Measurements from ENCODE around the gene C11orf68.

DNA sequence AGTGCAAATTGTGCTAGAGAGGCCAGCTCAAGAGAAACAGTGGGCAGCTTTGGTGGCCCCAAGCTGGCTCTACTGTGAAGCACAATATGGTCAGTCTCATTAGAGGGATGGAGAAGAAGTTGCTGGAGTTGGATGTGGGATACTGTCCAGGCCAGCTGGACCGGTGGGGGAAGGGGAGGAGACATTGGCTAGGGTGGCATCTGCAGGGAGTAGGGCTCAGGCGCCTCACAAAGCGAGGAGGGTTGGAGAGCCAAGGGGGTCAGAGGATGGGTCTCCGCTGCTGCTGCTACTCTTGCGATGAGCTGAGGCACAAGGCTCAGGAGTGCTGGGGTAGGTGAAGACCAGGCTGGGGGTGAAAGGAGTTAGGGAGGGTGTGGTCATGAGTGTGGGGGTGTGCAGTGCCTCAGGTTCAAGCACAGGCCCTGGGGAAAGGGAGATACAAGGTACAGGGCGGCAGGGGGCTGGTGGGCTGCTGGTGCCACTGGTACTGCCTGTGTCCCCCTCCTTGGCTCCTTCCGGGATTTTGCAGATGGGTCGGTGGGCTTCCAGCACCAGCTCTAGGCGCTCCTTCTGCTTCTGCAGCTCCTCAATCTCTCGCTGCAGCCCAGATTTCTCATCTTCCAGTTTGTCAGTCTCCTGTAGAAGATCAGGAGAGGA lies 26.1 kb downstream of the C11orf68 start:
- TF ChIP-seq, protein P1, sequence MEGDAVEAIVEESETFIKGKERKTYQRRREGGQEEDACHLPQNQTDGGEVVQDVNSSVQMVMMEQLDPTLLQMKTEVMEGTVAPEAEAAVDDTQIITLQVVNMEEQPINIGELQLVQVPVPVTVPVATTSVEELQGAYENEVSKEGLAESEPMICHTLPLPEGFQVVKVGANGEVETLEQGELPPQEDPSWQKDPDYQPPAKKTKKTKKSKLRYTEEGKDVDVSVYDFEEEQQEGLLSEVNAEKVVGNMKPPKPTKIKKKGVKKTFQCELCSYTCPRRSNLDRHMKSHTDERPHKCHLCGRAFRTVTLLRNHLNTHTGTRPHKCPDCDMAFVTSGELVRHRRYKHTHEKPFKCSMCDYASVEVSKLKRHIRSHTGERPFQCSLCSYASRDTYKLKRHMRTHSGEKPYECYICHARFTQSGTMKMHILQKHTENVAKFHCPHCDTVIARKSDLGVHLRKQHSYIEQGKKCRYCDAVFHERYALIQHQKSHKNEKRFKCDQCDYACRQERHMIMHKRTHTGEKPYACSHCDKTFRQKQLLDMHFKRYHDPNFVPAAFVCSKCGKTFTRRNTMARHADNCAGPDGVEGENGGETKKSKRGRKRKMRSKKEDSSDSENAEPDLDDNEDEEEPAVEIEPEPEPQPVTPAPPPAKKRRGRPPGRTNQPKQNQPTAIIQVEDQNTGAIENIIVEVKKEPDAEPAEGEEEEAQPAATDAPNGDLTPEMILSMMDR (IDR thresholded peaks at IDR 0.05 in 8 of 11, conservative IDR thresholded peaks at IDR 0.05 in 3 of 11), result no peak
- TF ChIP-seq POLR2A (IDR thresholded peaks at IDR 0.05), result no peak
